GM12864 (cell line): ENCODE measurements around the gene PDIA3.
A peak's percentile ranks its signal among the peaks of the same experiment; 100 is the strongest.
"Not testable (repeated sequence)": the region's sequence is repeated elsewhere in the genome, so short reads cannot be mapped to it uniquely, and the experiment has no call there.

Source experiments
- DNase-seq: peaks from one replicate; pipeline ENCODE4 v3.0.0-alpha.2; 2011; ENCODE audit warnings: low read depth
- H3K4me3 ChIP-seq: 2 replicates; pipeline ENCODE4 v1.5.1; 2011; ENCODE audit warnings: mild to moderate bottlenecking, low read depth, low read length, control low read depth
- TF ChIP-seq, protein P1 (sequence below): IDR thresholded peaks from 2 replicates; pipeline ENCODE4 v1.5.1; 2011; ENCODE audit warnings: low read depth, mild to moderate bottlenecking, moderate library complexity, low read length, control low read depth, inconsistent platforms; ENCODE audit errors: missing control alignments

PDIA3 gene

DNA sequence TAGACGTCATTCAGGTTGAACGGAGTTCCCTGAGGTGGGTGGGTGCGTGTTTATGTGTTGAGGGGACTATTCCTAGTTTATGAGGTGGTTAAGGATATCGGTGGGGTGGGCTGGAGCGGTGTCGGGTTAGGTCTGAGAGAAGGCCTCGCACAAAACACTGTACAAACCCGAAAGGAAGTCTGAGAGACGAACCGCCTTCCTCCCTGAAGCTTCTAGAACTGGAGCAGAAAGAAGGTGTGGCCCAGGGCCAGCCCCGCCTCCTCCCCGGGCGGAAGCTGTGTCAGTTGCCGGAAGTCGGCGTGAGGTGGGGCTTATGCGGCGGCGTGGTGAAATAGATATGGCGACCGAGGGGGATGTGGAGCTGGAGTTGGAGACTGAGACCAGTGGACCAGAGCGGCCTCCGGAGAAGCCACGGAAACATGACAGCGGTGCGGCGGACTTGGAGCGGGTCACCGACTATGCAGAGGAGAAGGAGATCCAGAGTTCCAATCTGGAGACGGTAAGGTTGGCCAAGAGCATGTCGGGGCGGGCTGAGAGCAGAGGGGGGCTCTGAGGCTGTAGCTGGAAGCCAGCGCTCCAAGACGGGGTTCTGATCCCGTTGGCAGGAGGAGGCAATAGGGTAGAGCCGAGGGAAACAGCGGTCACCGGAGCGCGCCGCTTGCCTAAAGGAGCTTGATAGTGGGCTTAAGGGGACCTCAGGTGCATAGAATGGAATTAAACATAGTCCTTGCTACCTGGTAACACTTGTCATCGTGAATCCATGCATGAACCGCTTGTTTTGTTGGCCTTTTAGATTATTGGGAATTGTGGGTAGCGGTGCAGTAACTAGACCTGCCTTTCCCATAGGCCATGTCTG is 54.3 kb downstream of the PDIA3 start, which contains the start of gene HYPK:
Gene HYPK (plus strand): TSS at position 314 of the 856 bp plus-strand sequence. CDS start 24 bp downstream, at position 338.
- TF ChIP-seq, protein P1, sequence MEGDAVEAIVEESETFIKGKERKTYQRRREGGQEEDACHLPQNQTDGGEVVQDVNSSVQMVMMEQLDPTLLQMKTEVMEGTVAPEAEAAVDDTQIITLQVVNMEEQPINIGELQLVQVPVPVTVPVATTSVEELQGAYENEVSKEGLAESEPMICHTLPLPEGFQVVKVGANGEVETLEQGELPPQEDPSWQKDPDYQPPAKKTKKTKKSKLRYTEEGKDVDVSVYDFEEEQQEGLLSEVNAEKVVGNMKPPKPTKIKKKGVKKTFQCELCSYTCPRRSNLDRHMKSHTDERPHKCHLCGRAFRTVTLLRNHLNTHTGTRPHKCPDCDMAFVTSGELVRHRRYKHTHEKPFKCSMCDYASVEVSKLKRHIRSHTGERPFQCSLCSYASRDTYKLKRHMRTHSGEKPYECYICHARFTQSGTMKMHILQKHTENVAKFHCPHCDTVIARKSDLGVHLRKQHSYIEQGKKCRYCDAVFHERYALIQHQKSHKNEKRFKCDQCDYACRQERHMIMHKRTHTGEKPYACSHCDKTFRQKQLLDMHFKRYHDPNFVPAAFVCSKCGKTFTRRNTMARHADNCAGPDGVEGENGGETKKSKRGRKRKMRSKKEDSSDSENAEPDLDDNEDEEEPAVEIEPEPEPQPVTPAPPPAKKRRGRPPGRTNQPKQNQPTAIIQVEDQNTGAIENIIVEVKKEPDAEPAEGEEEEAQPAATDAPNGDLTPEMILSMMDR = no peak
- DNase-seq = no peak
- peak within 1 kb of the TSS; percentile 78 for H3K4me3 ChIP-seq

GRCh38 chr15:43802676-43803075 is 56.4 kb downstream of the PDIA3 start:
- not testable (repeated sequence) for DNase-seq, H3K4me3 ChIP-seq

DNA sequence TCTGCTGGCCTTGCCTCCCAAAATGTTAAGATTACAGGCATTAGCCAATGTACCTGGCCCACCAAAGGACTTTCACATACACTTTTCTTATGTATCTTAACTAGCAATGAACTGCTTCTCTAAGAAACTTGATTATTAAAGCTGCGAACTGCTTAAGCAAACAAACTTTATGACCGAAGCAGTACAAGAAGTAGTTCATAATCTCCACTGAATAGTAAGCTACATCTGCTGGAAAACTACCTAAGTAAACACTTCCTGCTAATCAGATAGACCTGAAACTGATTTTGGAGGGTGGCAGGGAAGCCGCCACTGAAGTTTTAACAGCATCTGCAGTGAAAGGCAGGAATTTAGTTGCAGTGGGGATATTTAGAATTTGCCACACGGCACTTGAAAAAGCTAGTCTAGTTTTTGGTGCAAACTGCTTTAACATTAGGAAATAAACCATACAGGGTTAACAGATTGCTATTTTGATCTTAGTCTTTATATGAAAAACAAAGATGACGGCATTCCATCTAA is 62.3 kb downstream of the PDIA3 start:
- TF ChIP-seq, protein P1 = no peak
- no peak for DNase-seq
- no peak overlapping the region for H3K4me3 ChIP-seq

- no peak overlapping the region for H3K4me3 ChIP-seq
- TF ChIP-seq, protein P1 = no peak
- DNase-seq = no peak
These were observed 62.9 kb downstream of the PDIA3 start for GRCh38 chr15:43808960-43809678.

GRCh38 chr15:43815064-43815463 is 68.8 kb downstream of the PDIA3 start:
- DNase-seq, H3K4me3 ChIP-seq: not testable (repeated sequence)

- DNase-seq = no peak
- TF ChIP-seq, protein P1 = no peak
- no peak overlapping the region for H3K4me3 ChIP-seq
These were observed 75.3 kb downstream of the PDIA3 start for GRCh38 chr15:43821505-43821904.
